ENCODE measurements around the gene DCAF12L1.

DNA sequence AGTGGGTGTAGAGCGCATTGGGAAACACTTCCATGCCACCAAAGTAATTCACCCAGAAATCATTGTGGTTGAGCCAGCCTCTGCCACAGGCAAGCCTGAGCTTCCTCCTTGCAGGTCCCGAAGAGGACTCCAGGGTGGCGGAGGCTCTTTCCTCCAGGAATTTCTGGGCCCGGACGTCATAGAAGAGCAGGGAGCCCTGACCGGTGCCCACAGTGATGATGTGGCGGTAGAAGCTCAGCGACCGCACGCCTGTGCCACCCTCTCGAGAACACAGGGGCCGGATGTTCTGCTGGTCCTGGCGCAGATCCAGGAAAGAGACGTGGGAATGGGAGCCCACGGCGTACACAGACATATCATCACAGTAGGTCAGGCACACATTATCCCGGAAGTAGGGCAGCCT is 1.3 kb downstream of the DCAF12L1 start:
- TF ChIP-seq, protein P1, sequence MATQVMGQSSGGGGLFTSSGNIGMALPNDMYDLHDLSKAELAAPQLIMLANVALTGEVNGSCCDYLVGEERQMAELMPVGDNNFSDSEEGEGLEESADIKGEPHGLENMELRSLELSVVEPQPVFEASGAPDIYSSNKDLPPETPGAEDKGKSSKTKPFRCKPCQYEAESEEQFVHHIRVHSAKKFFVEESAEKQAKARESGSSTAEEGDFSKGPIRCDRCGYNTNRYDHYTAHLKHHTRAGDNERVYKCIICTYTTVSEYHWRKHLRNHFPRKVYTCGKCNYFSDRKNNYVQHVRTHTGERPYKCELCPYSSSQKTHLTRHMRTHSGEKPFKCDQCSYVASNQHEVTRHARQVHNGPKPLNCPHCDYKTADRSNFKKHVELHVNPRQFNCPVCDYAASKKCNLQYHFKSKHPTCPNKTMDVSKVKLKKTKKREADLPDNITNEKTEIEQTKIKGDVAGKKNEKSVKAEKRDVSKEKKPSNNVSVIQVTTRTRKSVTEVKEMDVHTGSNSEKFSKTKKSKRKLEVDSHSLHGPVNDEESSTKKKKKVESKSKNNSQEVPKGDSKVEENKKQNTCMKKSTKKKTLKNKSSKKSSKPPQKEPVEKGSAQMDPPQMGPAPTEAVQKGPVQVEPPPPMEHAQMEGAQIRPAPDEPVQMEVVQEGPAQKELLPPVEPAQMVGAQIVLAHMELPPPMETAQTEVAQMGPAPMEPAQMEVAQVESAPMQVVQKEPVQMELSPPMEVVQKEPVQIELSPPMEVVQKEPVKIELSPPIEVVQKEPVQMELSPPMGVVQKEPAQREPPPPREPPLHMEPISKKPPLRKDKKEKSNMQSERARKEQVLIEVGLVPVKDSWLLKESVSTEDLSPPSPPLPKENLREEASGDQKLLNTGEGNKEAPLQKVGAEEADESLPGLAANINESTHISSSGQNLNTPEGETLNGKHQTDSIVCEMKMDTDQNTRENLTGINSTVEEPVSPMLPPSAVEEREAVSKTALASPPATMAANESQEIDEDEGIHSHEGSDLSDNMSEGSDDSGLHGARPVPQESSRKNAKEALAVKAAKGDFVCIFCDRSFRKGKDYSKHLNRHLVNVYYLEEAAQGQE (IDR thresholded peaks at IDR 0.05; ENCODE audit: unreplicated experiment): no peak
- no peak for TF ChIP-seq POLR2AphosphoS5 (IDR thresholded peaks at IDR 0.05; ENCODE audit: low read depth)
- TF ChIP-seq, protein P2, sequence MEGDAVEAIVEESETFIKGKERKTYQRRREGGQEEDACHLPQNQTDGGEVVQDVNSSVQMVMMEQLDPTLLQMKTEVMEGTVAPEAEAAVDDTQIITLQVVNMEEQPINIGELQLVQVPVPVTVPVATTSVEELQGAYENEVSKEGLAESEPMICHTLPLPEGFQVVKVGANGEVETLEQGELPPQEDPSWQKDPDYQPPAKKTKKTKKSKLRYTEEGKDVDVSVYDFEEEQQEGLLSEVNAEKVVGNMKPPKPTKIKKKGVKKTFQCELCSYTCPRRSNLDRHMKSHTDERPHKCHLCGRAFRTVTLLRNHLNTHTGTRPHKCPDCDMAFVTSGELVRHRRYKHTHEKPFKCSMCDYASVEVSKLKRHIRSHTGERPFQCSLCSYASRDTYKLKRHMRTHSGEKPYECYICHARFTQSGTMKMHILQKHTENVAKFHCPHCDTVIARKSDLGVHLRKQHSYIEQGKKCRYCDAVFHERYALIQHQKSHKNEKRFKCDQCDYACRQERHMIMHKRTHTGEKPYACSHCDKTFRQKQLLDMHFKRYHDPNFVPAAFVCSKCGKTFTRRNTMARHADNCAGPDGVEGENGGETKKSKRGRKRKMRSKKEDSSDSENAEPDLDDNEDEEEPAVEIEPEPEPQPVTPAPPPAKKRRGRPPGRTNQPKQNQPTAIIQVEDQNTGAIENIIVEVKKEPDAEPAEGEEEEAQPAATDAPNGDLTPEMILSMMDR (conservative IDR thresholded peaks at IDR 0.05; ENCODE audit: low read depth in 2 of 2): no peak
- no peak for TF ChIP-seq EZH2 (IDR thresholded peaks at IDR 0.05; ENCODE audit: low read depth, unreplicated experiment)
- no peak for TF ChIP-seq ZNF462 (CRISPR knock-in tag; IDR thresholded peaks at IDR 0.05)
- TF ChIP-seq EZH2phosphoT487 (IDR thresholded peaks at IDR 0.05; ENCODE audit: unreplicated experiment): no peak
- no peak for TF ChIP-seq JUNB (IDR thresholded peaks at IDR 0.05; ENCODE audit: unreplicated experiment)
- no peak for TF ChIP-seq STAT1 (IDR thresholded peaks at IDR 0.05; ENCODE audit: unreplicated experiment)
- TF ChIP-seq ZNF114 (CRISPR knock-in tag; IDR thresholded peaks at IDR 0.05): no peak
- no peak for TF ChIP-seq NANOG (IDR thresholded peaks at IDR 0.05; ENCODE audit: borderline replicate concordance)
- no peak for TF ChIP-seq ZNF331 (CRISPR knock-in tag; IDR thresholded peaks at IDR 0.05; ENCODE audit: low read depth)

Data from GM23338 (cell line).